H9 (cell line): Measurements from ENCODE around the gene PDE4B. TPM values are rescaled to one million over a fixed set of nuclear protein-coding genes. Genes with fewer than 3 reads are reported as not detected.

Experiments
- DNase-seq: peaks from one replicate; pipeline ENCODE4 v3.0.0-alpha.2; 2017
- H2AFZ ChIP-seq: one replicate; pipeline ENCODE4 v1.6.1; 2013; ENCODE audit warnings: mild to moderate bottlenecking, low read length, control low read depth, moderate library complexity
- H2AK5ac ChIP-seq: 2 replicates; pipeline ENCODE4 v1.6.1; 2013; ENCODE audit warnings: low read length, control low read depth, mixed read lengths; ENCODE audit not compliant: insufficient read length
- H2BK120ac ChIP-seq: one replicate; pipeline ENCODE4 v1.6.1; 2013; ENCODE audit warnings: low read depth, mild to moderate bottlenecking, low read length, control low read depth, inconsistent platforms; ENCODE audit not compliant: poor library complexity, severe bottlenecking
- H2BK12ac ChIP-seq: 2 replicates; pipeline ENCODE4 v1.6.1; 2013; ENCODE audit warnings: low read length, control low read depth, mixed read lengths, low read depth; ENCODE audit not compliant: insufficient read length
- H2BK15ac ChIP-seq: 2 replicates; pipeline ENCODE4 v1.6.1; 2013; ENCODE audit warnings: low read depth, low read length, control low read depth
- H2BK20ac ChIP-seq: one replicate; pipeline ENCODE4 v1.6.1; 2013; ENCODE audit warnings: low read depth, mild to moderate bottlenecking, low read length, control low read depth, inconsistent platforms; ENCODE audit not compliant: poor library complexity, severe bottlenecking
- H2BK5ac ChIP-seq: 2 replicates; pipeline ENCODE4 v1.6.1; 2013; ENCODE audit warnings: low read length, control low read depth, mixed read lengths; ENCODE audit not compliant: insufficient read length
- H3K14ac ChIP-seq: 2 replicates; pipeline ENCODE4 v1.6.1; 2013; ENCODE audit warnings: low read length, control low read depth; ENCODE audit not compliant: insufficient read depth
- H3K18ac ChIP-seq: 2 replicates; pipeline ENCODE4 v1.6.1; 2013; ENCODE audit warnings: low read depth, mild to moderate bottlenecking, mixed read lengths, low read length, control low read depth; ENCODE audit not compliant: insufficient read length
- H3K23ac ChIP-seq: 2 replicates; pipeline ENCODE4 v1.6.1; 2013; ENCODE audit warnings: low read length, control low read depth, mixed read lengths, low read depth; ENCODE audit not compliant: insufficient read length
- H3K23me2 ChIP-seq: 2 replicates; pipeline ENCODE4 v1.6.1; 2013; ENCODE audit warnings: low read depth, mild to moderate bottlenecking, mixed read lengths, low read length, control low read depth; ENCODE audit not compliant: insufficient read length, poor library complexity, severe bottlenecking
- H3K27ac ChIP-seq: 2 replicates; pipeline ENCODE4 v1.5.1; 2013; ENCODE audit warnings: low read length, control low read depth, mixed read lengths, low read depth; ENCODE audit not compliant: insufficient read length
- H3K27me3 ChIP-seq: 2 replicates; pipeline ENCODE4 v1.6.1; 2013; ENCODE audit warnings: low read length, control low read depth, inconsistent platforms; ENCODE audit not compliant: insufficient read depth
- H3K4ac ChIP-seq: 2 replicates; pipeline ENCODE4 v1.6.1; 2013; ENCODE audit warnings: low read depth, mild to moderate bottlenecking, control low read depth, inconsistent platforms, low read length, moderate library complexity
- H3K4me1 ChIP-seq: 2 replicates; pipeline ENCODE4 v1.6.1; 2013; ENCODE audit warnings: low read length, control low read depth, inconsistent platforms; ENCODE audit not compliant: insufficient read depth
- H3K4me2 ChIP-seq: 2 replicates; pipeline ENCODE4 v1.6.1; 2013; ENCODE audit warnings: low read length, control low read depth, mixed read lengths; ENCODE audit not compliant: insufficient read length, insufficient read depth
- H3K56ac ChIP-seq: 2 replicates; pipeline ENCODE4 v1.6.1; 2013; ENCODE audit warnings: low read depth, mild to moderate bottlenecking, mixed read lengths, low read length, control low read depth; ENCODE audit not compliant: insufficient read length
- H3K79me1 ChIP-seq: 2 replicates; pipeline ENCODE4 v1.6.1; 2013; ENCODE audit warnings: low read depth, mild to moderate bottlenecking, moderate library complexity, low read length, control low read depth, inconsistent platforms; ENCODE audit not compliant: insufficient read depth, poor library complexity, severe bottlenecking
- H3K79me2 ChIP-seq: 2 replicates; pipeline ENCODE4 v1.6.1; 2013; ENCODE audit warnings: low read length, control low read depth, inconsistent platforms; ENCODE audit not compliant: insufficient read depth
- H3K9ac ChIP-seq: 2 replicates; pipeline ENCODE4 v1.6.1; 2013; ENCODE audit warnings: low read length, control low read depth, mixed read lengths; ENCODE audit not compliant: insufficient read length; ENCODE audit errors: extremely low read depth
- H3K9me3 ChIP-seq: one replicate; pipeline ENCODE4 v1.6.1; 2013; ENCODE audit warnings: low read depth, low read length, inconsistent platforms; ENCODE audit not compliant: control insufficient read depth
- H3T11ph ChIP-seq: one replicate; pipeline ENCODE4 v1.6.1; 2013; ENCODE audit warnings: mild to moderate bottlenecking, low read length, control low read depth, inconsistent platforms
- H4K20me1 ChIP-seq: one replicate; pipeline ENCODE4 v1.6.1; 2013; ENCODE audit not compliant: control insufficient read depth, insufficient read length, insufficient read depth
- H4K5ac ChIP-seq: 2 replicates; pipeline ENCODE4 v1.6.1; 2013; ENCODE audit warnings: low read depth, mild to moderate bottlenecking, mixed read lengths, low read length, control low read depth; ENCODE audit not compliant: insufficient read length
- H4K8ac ChIP-seq: replicated peaks from 2 replicates; pipeline ENCODE4 v1.6.1; 2013; ENCODE audit warnings: low read length, control low read depth, mixed read lengths, low read depth; ENCODE audit not compliant: insufficient read length
- H4K91ac ChIP-seq: 2 replicates; pipeline ENCODE4 v1.6.1; 2013; ENCODE audit warnings: low read depth, mild to moderate bottlenecking, moderate library complexity, mixed read lengths, low read length, control low read depth; ENCODE audit not compliant: insufficient read length
- H3K27ac Mint-ChIP-seq, 3 experiments: 2 replicates in 2 of 3; 3 replicates in 1 of 3; pipeline ENCODE4 v1.8.0; 2020 to 2021; ENCODE audit warnings: mixed read lengths in 3 of 3, mild to moderate bottlenecking in 1 of 3, moderate library complexity in 1 of 3
- H3K27me3 Mint-ChIP-seq: 2 replicates; pipeline ENCODE4 v1.8.0; 2021; ENCODE audit warnings: low read depth, mild to moderate bottlenecking, moderate library complexity, mixed read lengths
- H3K36me3 Mint-ChIP-seq, 3 experiments: 2 replicates in 2 of 3; 3 replicates in 1 of 3; pipeline ENCODE4 v1.8.0; 2020 to 2021; ENCODE audit warnings: low read depth in 3 of 3, mixed read lengths in 3 of 3; ENCODE audit not compliant: insufficient read depth in 1 of 3
- H3K4me1 Mint-ChIP-seq, 2 experiments: 2 replicates each; pipeline ENCODE4 v1.8.0; 2020; ENCODE audit warnings: mixed read lengths in 2 of 2
- H3K4me3 Mint-ChIP-seq, 2 experiments: 2 replicates in 1 of 2; 3 replicates in 1 of 2; pipeline ENCODE4 v1.8.0; 2020 to 2021; ENCODE audit warnings: mild to moderate bottlenecking in 2 of 2, mixed read lengths in 2 of 2, moderate library complexity in 1 of 2
- H3K9me3 Mint-ChIP-seq, 2 experiments: 2 replicates in 1 of 2; 3 replicates in 1 of 2; pipeline ENCODE4 v1.8.0; 2020; ENCODE audit warnings: mild to moderate bottlenecking in 2 of 2, mixed read lengths in 2 of 2, moderate library complexity in 1 of 2
- CTCF ChIP-seq: fragments of 200-600 bp; sonication (generic); conservative IDR thresholded peaks from 3 replicates; pipeline ENCODE4 v1.8.0; 2021; ENCODE audit warnings: antibody characterized with exemption, mild to moderate bottlenecking
- WGBS: extraction: QIAGEN DNeasy Blood & Tissue Kit; methylation state at CpG from one replicate; pipeline ENCODE4 v1.1.7; 2013; ENCODE audit warnings: missing lambda C conversion rate, low lambda C conversion rate, mixed read lengths; ENCODE audit not compliant: insufficient read length; ENCODE audit errors: extremely low coverage; 5-methylcytosine and 5-hydroxymethylcytosine counted together
- total RNA-seq: library from RNA; stranded (reverse); gene quantifications from 2 replicates; pipeline ENCODE4 v1.2.1, GENCODE V29; 2021

PDE4B gene
- total RNA-seq, 1 experiment from 2014 or later: 19.8 TPM

DNA sequence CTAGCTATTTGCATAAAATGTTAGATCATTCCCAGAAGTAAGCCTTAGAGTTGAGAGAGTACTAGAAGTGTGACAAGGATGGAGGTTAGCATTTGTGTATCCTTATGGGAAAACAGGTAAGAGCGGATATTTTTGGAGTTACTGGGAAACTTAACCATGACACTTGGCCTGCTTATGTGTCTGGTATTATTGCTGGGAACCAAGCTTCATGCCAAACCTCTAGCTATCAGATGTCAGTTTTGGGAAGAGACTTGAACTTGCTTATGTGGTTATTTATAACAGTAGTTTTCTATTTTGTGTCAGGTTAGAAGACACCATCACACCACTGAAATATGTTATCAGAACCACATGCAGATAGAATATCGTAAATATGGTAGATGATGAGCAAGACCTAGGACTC, 511.0 kb downstream of the PDE4B start:
- H3K27ac Mint-ChIP-seq: no peak overlapping the region

More for the DNA sequence above, 511.0 kb downstream of the PDE4B start:
- no peak overlapping the region for H3K27ac ChIP-seq
- H2BK5ac ChIP-seq: no peak overlapping the region
- no peak for DNase-seq
- H3K23ac ChIP-seq: no peak overlapping the region
- no CpG with 5 or more reads among the region's 2 CpGs for WGBS
- Mint-ChIP-seq H3K4me3 (no peak overlapping the region), H3K27me3 (no peaks in the 10 kb centered on the region), H3K36me3 (no peaks in the 10 kb centered on the region), H3K4me1 (no peaks in the 10 kb centered on the region), H3K9me3 (no peaks in the 10 kb centered on the region)
- no peak overlapping the region for H3K56ac ChIP-seq
- no peak overlapping the region for H3K18ac ChIP-seq
- no peaks in the 10 kb centered on the region for H3K9me3 ChIP-seq
- H2AFZ ChIP-seq: no peak overlapping the region
- no peak overlapping the region for H2AK5ac ChIP-seq
- no peaks in the 10 kb centered on the region for H3K79me1 ChIP-seq
- H3K79me2 ChIP-seq: no peaks in the 10 kb centered on the region
- no peaks in the 10 kb centered on the region for H3K23me2 ChIP-seq
- H2BK15ac ChIP-seq: no peak overlapping the region
- H4K5ac ChIP-seq: no peak overlapping the region
- no peak overlapping the region for H3K14ac ChIP-seq
- no peak overlapping the region for H3T11ph ChIP-seq
- no peak overlapping the region for H4K8ac ChIP-seq
- no peak overlapping the region for H2BK12ac ChIP-seq
- no peak overlapping the region for H2BK20ac ChIP-seq
- no peak for TF ChIP-seq CTCF
- no peaks in the 10 kb centered on the region for H4K20me1 ChIP-seq
- H2BK120ac ChIP-seq: no peak overlapping the region
- H3K9ac ChIP-seq: no peak overlapping the region
- no peak overlapping the region for H4K91ac ChIP-seq
- H3K4me1 ChIP-seq: no peaks in the 10 kb centered on the region
- no peaks in the 10 kb centered on the region for H3K27me3 ChIP-seq
- no peak overlapping the region for H3K4ac ChIP-seq
- no peak overlapping the region for H3K4me2 ChIP-seq
